ENCODE data around the gene CNTNAP5. TPM values are rescaled to one million over a fixed set of nuclear protein-coding genes. Genes with fewer than 3 reads are reported as not detected.

CNTNAP5 gene
- total RNA-seq, 1 donor from 2014 or later = not detected

DNA sequence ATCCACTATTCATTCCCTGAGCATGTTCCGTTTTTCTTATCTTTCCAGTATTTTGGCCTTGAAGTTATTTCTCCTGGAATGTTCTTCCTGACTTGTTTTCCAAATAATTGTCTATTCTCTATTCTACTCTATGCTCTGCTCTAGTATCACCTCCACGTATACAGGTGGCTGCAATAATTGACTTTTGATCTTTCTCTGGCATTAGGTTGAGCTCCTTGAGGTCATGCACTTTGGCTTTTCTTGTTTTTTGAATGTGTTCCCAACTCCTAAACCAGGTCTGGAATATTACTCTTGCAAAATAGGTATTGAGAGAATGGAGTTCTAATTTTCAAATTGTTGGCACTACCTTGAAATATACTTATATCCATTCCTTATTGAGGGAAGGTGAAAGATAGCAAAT lies 550.4 kb downstream of the CNTNAP5 start:
- Mint-ChIP-seq H3K36me3 (no peaks in the 10 kb centered on the region), H3K9me3 (peaks cover 2% of the 10 kb centered on the region)
- no peak overlapping the region for H3K9ac ChIP-seq

DNA sequence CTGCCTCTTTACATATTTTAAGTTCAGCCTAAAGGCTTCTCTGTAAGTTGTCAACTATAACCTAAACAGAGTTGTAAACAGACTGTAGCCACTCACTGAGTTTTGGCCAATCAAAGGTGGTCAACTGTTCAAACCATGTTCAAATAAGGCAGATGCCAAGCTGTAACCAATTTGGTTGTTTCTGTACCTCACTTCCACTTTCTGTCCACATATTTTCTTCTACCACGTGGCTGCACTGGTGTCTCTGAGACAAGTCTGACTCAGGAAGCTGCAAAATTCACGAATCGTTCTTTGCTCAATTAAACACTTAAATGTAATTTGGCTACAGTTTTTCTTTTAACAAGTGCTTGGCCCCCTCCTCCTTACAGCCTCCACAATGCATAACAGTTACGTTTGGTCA lies 555.2 kb downstream of the CNTNAP5 start:
- no peaks in the 10 kb centered on the region for H3K9me3 ChIP-seq (ENCODE audit: low read depth)
- Mint-ChIP-seq H3K27me3 (ENCODE audit: insufficient read depth, low read depth) (peaks cover 2% of the 10 kb centered on the region), H3K4me3 (no peak overlapping the region), H3K9me3 (no peaks in the 10 kb centered on the region), H3K4me1 (peaks cover 2% of the 10 kb centered on the region), H3K27ac (no peak overlapping the region), H3K36me3 (no peaks in the 10 kb centered on the region)
- no peaks in the 10 kb centered on the region for H3K4me1 ChIP-seq
- H3K79me2 ChIP-seq (ENCODE audit: low read depth) = no peaks in the 10 kb centered on the region
- H3K4me2 ChIP-seq = no peak overlapping the region
- no peak overlapping the region for H3K4me3 ChIP-seq
- H3K27ac ChIP-seq = no peak overlapping the region
- H3K27me3 ChIP-seq = no peaks in the 10 kb centered on the region
- TF ChIP-seq CTCF (IDR thresholded peaks at IDR 0.05) (no peak), EZH2 (IDR thresholded peaks at IDR 0.05) (no peak), EZH2phosphoT487 (IDR thresholded peaks at IDR 0.05) (no peak)
- H3F3A ChIP-seq (ENCODE audit: low read depth) = no peaks in the 10 kb centered on the region
- no peaks in the 10 kb centered on the region for H4K20me1 ChIP-seq (ENCODE audit: low read depth)
- H3K9ac ChIP-seq = no peak overlapping the region
- no peak for DNase-seq (ENCODE audit: low spot score)
- H2AFZ ChIP-seq (replicated peaks) = no peak overlapping the region
- no peaks in the 10 kb centered on the region for H3K36me3 ChIP-seq

More for the DNA sequence above, 550.4 kb downstream of the CNTNAP5 start:
- Histone ChIP-seq H3K4me1 (no peaks in the 10 kb centered on the region), H3K36me3 (no peaks in the 10 kb centered on the region), H2AFZ (replicated peaks) (no peak overlapping the region), H3K27me3 (no peaks in the 10 kb centered on the region), H3F3A (ENCODE audit: low read depth) (no peaks in the 10 kb centered on the region), H3K79me2 (ENCODE audit: low read depth) (no peaks in the 10 kb centered on the region), H3K27ac (no peak overlapping the region), H4K20me1 (ENCODE audit: low read depth) (no peaks in the 10 kb centered on the region), H3K4me3 (no peak overlapping the region), H3K9me3 (ENCODE audit: low read depth) (no peaks in the 10 kb centered on the region), H3K4me2 (no peak overlapping the region)
- no peak overlapping the region for H3K4me3 Mint-ChIP-seq
- TF ChIP-seq EZH2 (IDR thresholded peaks at IDR 0.05) = no peak
- no peak for TF ChIP-seq CTCF (IDR thresholded peaks at IDR 0.05)
- H3K27me3 Mint-ChIP-seq (ENCODE audit: insufficient read depth, low read depth) = no peaks in the 10 kb centered on the region
- DNase-seq (ENCODE audit: low spot score) = no peak
- no peaks in the 10 kb centered on the region for H3K4me1 Mint-ChIP-seq
- H3K27ac Mint-ChIP-seq = no peak overlapping the region

GRCh38 chr2:124582387-124582786 lies 557.3 kb downstream of the CNTNAP5 start:
- Histone ChIP-seq H3K4me2 (no peak overlapping the region), H4K20me1 (ENCODE audit: low read depth) (no peaks in the 10 kb centered on the region), H3K27ac (no peak overlapping the region), H3K4me1 (no peaks in the 10 kb centered on the region), H3K4me3 (no peak overlapping the region), H3K9ac (no peak overlapping the region), H3F3A (ENCODE audit: low read depth) (no peaks in the 10 kb centered on the region), H3K9me3 (ENCODE audit: low read depth) (no peaks in the 10 kb centered on the region), H3K36me3 (no peaks in the 10 kb centered on the region), H3K79me2 (ENCODE audit: low read depth) (no peaks in the 10 kb centered on the region), H2AFZ (replicated peaks) (no peak overlapping the region), H3K27me3 (no peaks in the 10 kb centered on the region)
- Mint-ChIP-seq H3K27me3 (ENCODE audit: insufficient read depth, low read depth) (peaks cover 5% of the 10 kb centered on the region), H3K36me3 (no peaks in the 10 kb centered on the region), H3K9me3 (no peaks in the 10 kb centered on the region), H3K4me3 (no peak overlapping the region), H3K27ac (no peak overlapping the region), H3K4me1 (peaks cover 4% of the 10 kb centered on the region)
- no peak for TF ChIP-seq EZH2phosphoT487 (IDR thresholded peaks at IDR 0.05)
- TF ChIP-seq EZH2 (IDR thresholded peaks at IDR 0.05) = no peak
- TF ChIP-seq CTCF (IDR thresholded peaks at IDR 0.05) = no peak
- DNase-seq (ENCODE audit: low spot score) = no peak
